Right atrium auricular region (tissue), 2 donors: ENCODE data around the gene HIVEP2. TPM values are rescaled to one million over a fixed set of nuclear protein-coding genes. Genes with fewer than 3 reads are reported as not detected.

Experiments used
- DNase-seq: peaks from one replicate; pipeline ENCODE4 v3.0.0-alpha.2; 2019; ENCODE audit warnings: low spot score
- H3K27ac ChIP-seq, 2 donors: fragments of 200-600 bp; sonication (generic); 1 replicate in 1 of 2; 2 replicates in 1 of 2; pipeline ENCODE4 v1.5.1; 2016 to 2019
- H3K27me3 ChIP-seq, 2 donors: fragments of 200-600 bp; sonication (generic); one replicate each; pipeline versions ENCODE4 v1.5.1 to v1.6.0; 2017 to 2019
- H3K36me3 ChIP-seq: fragments of 200-600 bp; sonication (generic); one replicate; pipeline ENCODE4 v1.5.1; 2016
- H3K4me1 ChIP-seq, 2 donors: fragments of 200-600 bp; sonication (generic); one replicate each; pipeline versions ENCODE4 v1.5.1 to v1.6.0; 2017 to 2019
- H3K4me3 ChIP-seq, 2 donors: fragments of 200-600 bp; sonication (generic); 1 replicate in 1 of 2; 2 replicates in 1 of 2; pipeline ENCODE4 v1.5.1; 2017 to 2019; ENCODE audit warnings: mild to moderate bottlenecking in 1 of 2, moderate library complexity in 1 of 2
- H3K9me3 ChIP-seq, 2 donors: fragments of 200-600 bp; sonication (generic); one replicate each; pipeline ENCODE4 v1.5.1; 2019
- total RNA-seq, 2 donors: library from RNA; depleted of rRNA; stranded (reverse); fragments of >200 nt; gene quantifications; one replicate each; pipeline ENCODE4 v1.1.0, GENCODE V29; 2016
- TF ChIP-seq, protein P1 (sequence below), 2 donors: fragments of 200-600 bp; sonication (generic); IDR thresholded peaks; one replicate each; pipeline ENCODE4 v1.5.1; 2019; ENCODE audit warnings: antibody characterized with exemption in 2 of 2

Gene HIVEP2
- total RNA-seq, 2 donors from 2014 or later, result 19.2 to 28.6 TPM

DNA sequence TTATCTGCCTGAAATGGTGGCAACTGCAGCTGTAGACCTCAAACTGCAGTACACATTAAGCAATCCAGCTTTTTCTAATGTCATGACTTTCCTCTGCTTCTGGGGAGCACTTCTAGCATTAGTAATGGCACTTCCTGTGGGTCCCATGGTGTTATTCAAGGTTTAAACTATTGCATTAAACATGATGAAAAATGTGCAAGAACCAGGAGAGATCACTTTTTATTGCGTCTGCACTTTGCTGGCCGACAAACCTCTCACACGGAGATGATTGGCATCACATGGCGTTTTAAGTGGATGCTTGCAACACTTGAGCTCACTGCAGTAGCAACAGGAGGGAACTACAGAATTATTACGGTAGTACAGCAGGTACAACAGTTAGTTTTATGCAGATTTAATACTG, 148.4 kb downstream of the HIVEP2 start:
- Histone ChIP-seq H3K9me3 (no peaks in the 10 kb centered on the region), H3K4me3 (no peak overlapping the region), H3K4me1 (no peaks in the 10 kb centered on the region), H3K27ac (no peak overlapping the region), H3K27me3 (no peaks in the 10 kb centered on the region), H3K36me3 (no peaks in the 10 kb centered on the region)
- TF ChIP-seq, protein P1, sequence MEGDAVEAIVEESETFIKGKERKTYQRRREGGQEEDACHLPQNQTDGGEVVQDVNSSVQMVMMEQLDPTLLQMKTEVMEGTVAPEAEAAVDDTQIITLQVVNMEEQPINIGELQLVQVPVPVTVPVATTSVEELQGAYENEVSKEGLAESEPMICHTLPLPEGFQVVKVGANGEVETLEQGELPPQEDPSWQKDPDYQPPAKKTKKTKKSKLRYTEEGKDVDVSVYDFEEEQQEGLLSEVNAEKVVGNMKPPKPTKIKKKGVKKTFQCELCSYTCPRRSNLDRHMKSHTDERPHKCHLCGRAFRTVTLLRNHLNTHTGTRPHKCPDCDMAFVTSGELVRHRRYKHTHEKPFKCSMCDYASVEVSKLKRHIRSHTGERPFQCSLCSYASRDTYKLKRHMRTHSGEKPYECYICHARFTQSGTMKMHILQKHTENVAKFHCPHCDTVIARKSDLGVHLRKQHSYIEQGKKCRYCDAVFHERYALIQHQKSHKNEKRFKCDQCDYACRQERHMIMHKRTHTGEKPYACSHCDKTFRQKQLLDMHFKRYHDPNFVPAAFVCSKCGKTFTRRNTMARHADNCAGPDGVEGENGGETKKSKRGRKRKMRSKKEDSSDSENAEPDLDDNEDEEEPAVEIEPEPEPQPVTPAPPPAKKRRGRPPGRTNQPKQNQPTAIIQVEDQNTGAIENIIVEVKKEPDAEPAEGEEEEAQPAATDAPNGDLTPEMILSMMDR (IDR thresholded peaks at IDR 0.05), result no peak
- no peak for DNase-seq

DNA sequence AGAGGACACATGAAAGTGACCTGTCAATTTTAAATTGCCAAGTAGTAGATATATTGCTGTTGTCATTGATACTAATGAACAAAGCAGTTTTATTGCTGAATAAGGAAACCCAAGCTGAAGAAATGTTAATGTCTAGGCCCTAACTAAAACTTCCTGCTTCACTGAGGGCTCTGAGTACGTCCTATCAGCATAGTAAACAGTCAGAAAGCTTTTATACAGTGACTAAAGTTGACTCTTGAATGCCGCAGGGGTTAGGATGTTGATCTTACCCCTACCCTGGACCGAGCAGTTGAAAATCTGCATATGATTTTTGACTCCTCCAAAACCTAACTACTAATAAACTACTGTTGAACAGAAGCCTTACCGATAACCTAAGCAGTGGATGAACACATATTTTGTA, 149.0 kb downstream of the HIVEP2 start:
- H3K9me3 ChIP-seq, result no peaks in the 10 kb centered on the region
- H3K36me3 ChIP-seq, result no peaks in the 10 kb centered on the region
- no peaks in the 10 kb centered on the region for H3K4me1 ChIP-seq
- TF ChIP-seq, protein P1 (IDR thresholded peaks at IDR 0.05), result no peak
- H3K4me3 ChIP-seq, result no peak overlapping the region
- no peaks in the 10 kb centered on the region for H3K27me3 ChIP-seq
- H3K27ac ChIP-seq, result no peak overlapping the region
- no peak for DNase-seq

DNA sequence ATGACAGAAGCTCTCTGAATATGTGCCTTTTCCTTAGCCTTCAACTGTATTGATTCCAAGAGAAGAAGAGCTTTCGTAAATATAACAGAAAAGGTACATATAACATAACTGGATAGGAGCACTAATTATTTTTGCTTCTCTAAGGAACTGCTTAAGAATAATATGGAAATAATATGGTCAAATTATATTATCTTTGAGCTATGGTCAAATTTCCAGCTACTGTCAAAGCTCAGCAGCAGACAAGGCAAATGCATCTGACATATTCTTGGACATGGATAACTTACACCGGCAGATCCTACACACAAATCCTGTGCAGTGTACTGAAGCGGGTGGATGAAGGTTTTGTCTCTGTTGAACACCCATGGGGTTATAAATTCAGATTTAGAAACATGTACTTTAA, 150.6 kb downstream of the HIVEP2 start:
- no peaks in the 10 kb centered on the region for H3K4me1 ChIP-seq
- no peaks in the 10 kb centered on the region for H3K9me3 ChIP-seq
- DNase-seq, result no peak
- no peak overlapping the region for H3K4me3 ChIP-seq
- no peaks in the 10 kb centered on the region for H3K36me3 ChIP-seq
- TF ChIP-seq, protein P1 (IDR thresholded peaks at IDR 0.05), result no peak
- no peak overlapping the region for H3K27ac ChIP-seq
- H3K27me3 ChIP-seq, result no peaks in the 10 kb centered on the region

DNA sequence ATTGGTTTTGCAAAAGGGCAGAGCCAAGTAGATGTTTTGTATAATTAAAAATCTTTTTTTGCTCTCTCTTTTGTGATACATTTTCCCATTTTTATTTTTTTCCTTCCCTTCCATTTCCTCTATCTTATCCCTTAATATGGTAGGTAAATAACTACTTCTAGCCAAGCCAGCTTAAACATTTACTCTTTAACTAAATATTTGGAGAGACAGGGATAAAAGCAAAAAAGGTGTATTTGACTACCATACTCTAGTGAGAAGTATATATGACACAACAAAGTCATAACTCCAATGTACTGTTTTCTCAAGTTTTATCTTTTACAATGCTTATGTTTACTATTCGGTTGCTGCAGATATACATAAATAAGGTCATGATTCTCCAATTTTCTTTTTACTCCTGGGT, 154.7 kb downstream of the HIVEP2 start:
- Histone ChIP-seq H3K27me3 (no peaks in the 10 kb centered on the region), H3K4me3 (no peak overlapping the region), H3K9me3 (no peaks in the 10 kb centered on the region), H3K36me3 (no peaks in the 10 kb centered on the region), H3K27ac (no peak overlapping the region), H3K4me1 (no peaks in the 10 kb centered on the region)
- TF ChIP-seq, protein P1 (IDR thresholded peaks at IDR 0.05), result no peak
- DNase-seq, result no peak

DNA sequence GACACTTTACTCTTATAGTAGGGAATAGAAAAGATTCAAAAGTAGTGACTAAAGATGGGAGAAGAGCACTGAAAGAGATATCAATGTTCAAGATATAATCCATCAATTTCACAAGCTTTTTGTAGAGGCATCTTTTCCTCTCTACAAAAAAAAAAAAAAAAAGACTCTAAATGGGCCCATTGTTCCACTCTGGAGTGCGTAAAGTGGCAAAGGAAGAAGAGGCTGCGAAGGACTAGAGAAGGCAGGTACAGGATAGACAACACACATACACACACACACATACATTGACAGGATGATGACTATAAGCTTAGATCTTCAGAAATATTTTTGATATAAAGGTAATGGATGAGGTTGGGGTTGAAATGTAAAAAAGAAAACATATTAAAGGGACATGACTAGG, 157.6 kb downstream of the HIVEP2 start:
- Histone ChIP-seq H3K4me3 (no peak overlapping the region), H3K9me3 (no peaks in the 10 kb centered on the region), H3K4me1 (no peaks in the 10 kb centered on the region), H3K27me3 (no peaks in the 10 kb centered on the region), H3K27ac (no peak overlapping the region), H3K36me3 (no peaks in the 10 kb centered on the region)
- no peak for DNase-seq
- TF ChIP-seq, protein P1 (IDR thresholded peaks at IDR 0.05), result no peak

DNA sequence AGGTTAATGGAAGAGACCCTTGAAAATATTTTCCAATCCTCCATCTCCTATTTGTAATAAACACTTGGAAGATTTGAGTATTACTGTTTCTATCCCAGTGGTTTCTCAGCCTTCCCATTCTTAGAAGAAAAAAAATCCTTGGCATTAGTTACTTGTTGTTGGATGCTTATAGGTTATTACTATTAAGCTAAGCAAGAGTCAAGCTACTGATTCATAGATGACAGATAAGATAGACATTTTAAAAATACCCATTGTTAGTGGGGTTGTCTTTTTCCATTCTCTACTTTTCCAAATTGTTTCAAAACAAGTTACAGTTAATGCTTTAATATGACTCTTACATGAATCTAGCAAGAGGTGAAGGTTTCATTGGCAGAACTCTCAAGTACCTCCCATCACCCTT, 158.5 kb downstream of the HIVEP2 start:
- no peak for DNase-seq
- TF ChIP-seq, protein P1 (IDR thresholded peaks at IDR 0.05), result no peak

More for the DNA sequence above, 158.5 kb downstream of the HIVEP2 start:
- H3K27ac ChIP-seq, result no peak overlapping the region
- H3K9me3 ChIP-seq, result no peaks in the 10 kb centered on the region
- H3K36me3 ChIP-seq, result no peaks in the 10 kb centered on the region
- H3K27me3 ChIP-seq, result no peaks in the 10 kb centered on the region
- peaks cover 0 to 5% of the 10 kb centered on the region in 2 donors for H3K4me1 ChIP-seq
- no peak overlapping the region for H3K4me3 ChIP-seq
